ENCODE measurements around the gene SLC25A13.

The SLC25A13 gene

DNA sequence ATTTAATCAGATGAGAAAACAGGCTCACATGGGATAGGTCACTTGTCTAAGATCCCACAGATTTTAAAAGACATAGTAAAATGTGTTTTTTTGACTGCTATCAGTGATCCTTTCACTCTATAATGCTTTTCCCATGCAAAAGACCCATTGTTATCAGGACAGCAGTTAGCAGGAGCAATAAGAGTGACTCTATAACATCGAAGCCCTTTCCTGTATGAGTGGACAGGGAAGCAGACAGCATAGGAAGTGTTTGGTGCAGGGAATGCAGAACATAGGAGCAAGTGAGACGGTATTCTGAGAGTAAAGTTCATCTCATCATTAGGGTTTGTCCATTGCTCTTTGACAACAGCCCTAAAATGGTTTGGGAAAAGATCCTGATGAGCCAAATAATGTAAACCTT, 68.5 kb downstream of the SLC25A13 start:
- TF ChIP-seq, protein P1, sequence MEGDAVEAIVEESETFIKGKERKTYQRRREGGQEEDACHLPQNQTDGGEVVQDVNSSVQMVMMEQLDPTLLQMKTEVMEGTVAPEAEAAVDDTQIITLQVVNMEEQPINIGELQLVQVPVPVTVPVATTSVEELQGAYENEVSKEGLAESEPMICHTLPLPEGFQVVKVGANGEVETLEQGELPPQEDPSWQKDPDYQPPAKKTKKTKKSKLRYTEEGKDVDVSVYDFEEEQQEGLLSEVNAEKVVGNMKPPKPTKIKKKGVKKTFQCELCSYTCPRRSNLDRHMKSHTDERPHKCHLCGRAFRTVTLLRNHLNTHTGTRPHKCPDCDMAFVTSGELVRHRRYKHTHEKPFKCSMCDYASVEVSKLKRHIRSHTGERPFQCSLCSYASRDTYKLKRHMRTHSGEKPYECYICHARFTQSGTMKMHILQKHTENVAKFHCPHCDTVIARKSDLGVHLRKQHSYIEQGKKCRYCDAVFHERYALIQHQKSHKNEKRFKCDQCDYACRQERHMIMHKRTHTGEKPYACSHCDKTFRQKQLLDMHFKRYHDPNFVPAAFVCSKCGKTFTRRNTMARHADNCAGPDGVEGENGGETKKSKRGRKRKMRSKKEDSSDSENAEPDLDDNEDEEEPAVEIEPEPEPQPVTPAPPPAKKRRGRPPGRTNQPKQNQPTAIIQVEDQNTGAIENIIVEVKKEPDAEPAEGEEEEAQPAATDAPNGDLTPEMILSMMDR (IDR thresholded peaks at IDR 0.05) = no peak

DNA sequence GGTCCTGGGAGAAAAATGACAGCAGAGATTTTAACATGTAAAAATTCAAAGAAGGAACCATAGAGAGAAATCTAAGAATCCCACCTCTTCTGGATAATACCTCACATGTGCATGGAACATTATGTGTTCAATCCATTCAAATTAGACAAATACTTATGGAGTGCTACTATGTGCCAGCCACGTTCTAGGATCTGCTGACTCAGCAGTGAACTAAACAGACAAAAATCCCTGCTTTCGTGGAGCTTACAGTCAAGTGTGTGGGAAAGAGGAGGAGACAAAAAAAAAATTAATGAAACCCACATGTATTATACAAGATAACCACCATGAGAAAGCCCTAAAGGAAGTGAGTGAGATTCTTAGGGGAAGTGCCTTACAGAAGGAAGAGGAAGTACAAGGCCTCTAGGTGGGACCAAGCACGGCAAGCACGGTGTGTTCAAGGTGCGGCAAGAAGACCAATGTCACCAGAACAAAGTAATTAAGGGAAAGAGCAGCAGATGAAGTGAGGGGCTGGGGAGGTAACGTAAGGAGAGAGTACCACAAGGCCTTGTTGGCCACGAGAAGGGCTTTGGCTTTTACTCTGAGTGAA, 71.0 kb downstream of the SLC25A13 start:
- TF ChIP-seq, protein P1 (IDR thresholded peaks at IDR 0.05) = no peak

DNA sequence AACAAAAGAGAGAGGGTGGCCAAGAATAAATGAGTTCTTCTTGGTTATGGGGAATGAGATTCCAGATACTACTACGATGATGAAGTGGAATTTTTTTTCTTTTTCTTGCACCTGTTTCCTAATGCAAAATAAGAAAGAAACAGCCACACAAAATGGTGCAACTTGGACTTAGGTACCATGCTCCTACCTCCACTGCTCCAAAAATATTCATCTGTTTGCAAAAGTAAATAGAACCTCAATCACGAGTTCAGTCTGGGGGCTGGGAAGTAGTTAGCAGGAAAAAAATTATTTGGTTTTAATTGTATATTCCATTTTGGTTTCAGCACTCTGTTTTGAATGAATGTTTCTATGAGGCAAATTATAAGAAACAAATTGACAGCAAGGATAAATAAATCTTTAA, 73.5 kb downstream of the SLC25A13 start:
- TF ChIP-seq, protein P1 (IDR thresholded peaks at IDR 0.05) = no peak

DNA sequence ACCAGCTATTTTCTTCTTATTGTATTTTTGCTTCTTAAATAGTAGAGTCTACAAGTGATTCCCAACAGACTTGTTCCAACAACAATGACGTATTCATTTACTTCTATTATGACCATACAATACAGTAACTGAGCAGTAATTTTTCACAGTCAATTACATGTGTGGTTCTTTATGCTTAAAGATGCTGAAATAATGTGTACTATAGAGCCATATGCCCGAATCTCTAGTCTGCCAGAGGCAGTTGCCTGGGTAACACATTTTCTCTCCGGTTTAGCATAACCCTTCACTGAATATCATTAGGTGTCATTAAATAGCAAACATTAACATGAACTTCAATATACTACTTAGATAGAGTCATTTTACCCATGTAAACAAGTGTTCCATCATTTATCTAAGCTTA, 75.0 kb downstream of the SLC25A13 start:
- TF ChIP-seq, protein P1 (IDR thresholded peaks at IDR 0.05) = no peak

DNA sequence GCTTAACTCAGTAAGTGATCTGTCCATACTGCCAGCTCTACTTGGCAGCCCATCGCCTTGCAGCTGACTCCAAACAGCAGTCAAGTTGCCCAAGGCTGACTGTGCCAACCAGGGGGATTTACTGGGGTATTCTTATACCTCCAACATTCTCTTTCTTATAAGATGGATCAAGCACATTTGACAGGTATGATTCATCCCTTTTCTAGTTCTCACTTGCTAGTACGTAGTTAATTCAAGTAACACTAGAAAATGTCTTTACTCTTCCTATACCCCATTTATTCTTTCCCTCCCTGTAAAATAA, 77.0 kb downstream of the SLC25A13 start:
- TF ChIP-seq, protein P1 (IDR thresholded peaks at IDR 0.05) = no peak

DNA sequence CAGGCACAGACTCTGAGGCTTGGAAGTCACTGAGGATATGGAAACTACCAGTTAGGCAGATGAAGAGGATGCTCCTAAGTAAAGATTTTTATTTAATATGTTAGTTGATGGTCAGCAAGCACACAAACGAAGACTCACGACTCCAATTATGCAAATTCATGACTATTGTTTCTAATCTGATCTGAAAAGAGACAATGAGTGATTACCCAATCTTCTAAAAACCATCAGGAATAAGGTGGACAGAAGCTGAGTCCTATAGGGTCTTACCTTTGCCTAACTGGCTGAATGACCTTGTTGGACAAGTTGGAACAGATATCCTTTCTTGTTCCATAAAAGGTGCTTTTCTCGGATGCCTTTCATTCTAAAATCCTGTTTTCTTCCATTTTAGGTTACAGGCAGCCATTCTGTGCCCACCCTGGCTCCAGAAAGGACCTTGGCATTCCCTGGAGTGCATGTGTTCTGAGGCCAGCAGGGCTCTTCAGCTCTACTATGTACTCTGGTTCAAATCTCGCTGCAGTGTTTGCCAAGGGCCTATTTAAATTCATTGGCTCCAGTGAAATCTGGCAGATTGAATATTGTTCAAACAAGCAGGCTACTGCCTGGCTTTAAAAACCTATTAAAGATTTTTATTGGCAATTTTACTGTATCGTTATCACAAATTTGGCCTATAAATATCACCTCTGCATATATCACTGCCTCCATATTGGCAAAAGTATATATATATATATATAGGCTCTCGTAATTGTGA, 77.5 kb downstream of the SLC25A13 start:
- TF ChIP-seq, protein P1 (IDR thresholded peaks at IDR 0.05) = no peak

DNA sequence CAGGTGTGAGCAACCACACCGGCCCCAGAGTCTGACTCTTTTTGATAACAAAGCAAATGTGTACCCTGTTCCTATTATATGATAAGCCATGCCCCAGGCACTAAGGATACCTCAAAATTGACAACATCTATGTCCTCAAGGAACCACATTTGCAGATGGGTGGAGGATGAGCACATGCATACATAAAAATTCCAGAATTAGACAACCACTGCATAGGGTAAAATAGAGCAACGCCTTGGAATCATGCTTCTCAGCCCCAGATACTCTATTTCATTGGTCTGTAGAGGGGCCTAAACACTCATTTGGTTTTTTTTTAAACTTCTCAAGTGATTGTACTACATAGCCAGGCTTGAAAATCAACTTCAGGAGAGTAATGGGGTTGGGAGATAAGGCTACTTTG, 78.7 kb downstream of the SLC25A13 start:
- TF ChIP-seq, protein P1 (IDR thresholded peaks at IDR 0.05) = no peak

All from LNCAP (cell line).